Esophagus muscularis mucosa (tissue), 4 donors: ENCODE results near the gene MPEG1.

Experiments used
- EP300 ChIP-seq: sonication (generic); formaldehyde crosslinking; IDR thresholded peaks from one replicate; pipeline ENCODE4 v1.6.1; 2017; ENCODE audit warnings: antibody characterized with exemption
- POLR2A ChIP-seq: fragments of 450-650 bp; IDR thresholded peaks from one replicate; pipeline ENCODE4 v1.6.1; 2017; ENCODE audit warnings: antibody characterized with exemption, moderate library complexity, mild to moderate bottlenecking, low read depth
- TF ChIP-seq, protein P1 (sequence below), 3 experiments: fragments of 200-600 bp in 2 of 3; fragments of 450-650 bp in 1 of 3; sonication (generic) in 2 of 3; IDR thresholded peaks; one replicate each; pipeline ENCODE4 v1.5.1; 2017 to 2019; ENCODE audit warnings: antibody characterized with exemption in 3 of 3, mild to moderate bottlenecking in 2 of 3, moderate library complexity in 1 of 3

DNA sequence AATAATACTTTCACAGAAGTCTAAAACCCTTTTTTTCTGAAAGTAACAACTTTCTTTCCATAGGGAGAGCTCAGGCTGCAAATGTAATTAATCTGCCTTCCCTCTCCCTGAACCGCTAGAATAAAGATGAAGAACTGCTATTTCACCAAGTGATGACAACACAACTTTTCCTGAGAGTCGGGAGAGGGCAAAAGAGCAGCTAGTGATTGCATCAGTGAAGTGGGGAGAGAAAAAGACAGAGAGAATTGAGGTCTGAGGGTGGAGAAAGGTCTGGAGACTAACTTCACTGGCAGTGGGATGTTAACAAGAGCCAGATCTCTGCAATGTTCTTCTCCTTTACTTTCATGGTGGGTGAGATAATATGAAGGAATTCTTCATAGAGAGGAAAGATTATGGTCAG, 10.9 kb upstream of the MPEG1 start:
- TF ChIP-seq, protein P1, sequence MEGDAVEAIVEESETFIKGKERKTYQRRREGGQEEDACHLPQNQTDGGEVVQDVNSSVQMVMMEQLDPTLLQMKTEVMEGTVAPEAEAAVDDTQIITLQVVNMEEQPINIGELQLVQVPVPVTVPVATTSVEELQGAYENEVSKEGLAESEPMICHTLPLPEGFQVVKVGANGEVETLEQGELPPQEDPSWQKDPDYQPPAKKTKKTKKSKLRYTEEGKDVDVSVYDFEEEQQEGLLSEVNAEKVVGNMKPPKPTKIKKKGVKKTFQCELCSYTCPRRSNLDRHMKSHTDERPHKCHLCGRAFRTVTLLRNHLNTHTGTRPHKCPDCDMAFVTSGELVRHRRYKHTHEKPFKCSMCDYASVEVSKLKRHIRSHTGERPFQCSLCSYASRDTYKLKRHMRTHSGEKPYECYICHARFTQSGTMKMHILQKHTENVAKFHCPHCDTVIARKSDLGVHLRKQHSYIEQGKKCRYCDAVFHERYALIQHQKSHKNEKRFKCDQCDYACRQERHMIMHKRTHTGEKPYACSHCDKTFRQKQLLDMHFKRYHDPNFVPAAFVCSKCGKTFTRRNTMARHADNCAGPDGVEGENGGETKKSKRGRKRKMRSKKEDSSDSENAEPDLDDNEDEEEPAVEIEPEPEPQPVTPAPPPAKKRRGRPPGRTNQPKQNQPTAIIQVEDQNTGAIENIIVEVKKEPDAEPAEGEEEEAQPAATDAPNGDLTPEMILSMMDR (IDR thresholded peaks at IDR 0.05), result no peak
- TF ChIP-seq POLR2A (no peak), EP300 (no peak)
